H9 (cell line): ENCODE data around the gene UBTF. TPM values are rescaled to one million over a fixed set of nuclear protein-coding genes. Genes with fewer than 3 reads are reported as not detected.

Experiments
- DNase-seq: peaks from one replicate; pipeline ENCODE4 v3.0.0-alpha.2; 2017
- H2AFZ ChIP-seq: one replicate; pipeline ENCODE4 v1.6.1; 2013; ENCODE audit warnings: mild to moderate bottlenecking, low read length, control low read depth, moderate library complexity
- H2AK5ac ChIP-seq: 2 replicates; pipeline ENCODE4 v1.6.1; 2013; ENCODE audit warnings: low read length, control low read depth, mixed read lengths; ENCODE audit not compliant: insufficient read length
- H2BK120ac ChIP-seq: one replicate; pipeline ENCODE4 v1.6.1; 2013; ENCODE audit warnings: low read depth, mild to moderate bottlenecking, low read length, control low read depth, inconsistent platforms; ENCODE audit not compliant: poor library complexity, severe bottlenecking
- H2BK12ac ChIP-seq: 2 replicates; pipeline ENCODE4 v1.6.1; 2013; ENCODE audit warnings: low read length, control low read depth, mixed read lengths, low read depth; ENCODE audit not compliant: insufficient read length
- H2BK15ac ChIP-seq: 2 replicates; pipeline ENCODE4 v1.6.1; 2013; ENCODE audit warnings: low read depth, low read length, control low read depth
- H2BK20ac ChIP-seq: one replicate; pipeline ENCODE4 v1.6.1; 2013; ENCODE audit warnings: low read depth, mild to moderate bottlenecking, low read length, control low read depth, inconsistent platforms; ENCODE audit not compliant: poor library complexity, severe bottlenecking
- H2BK5ac ChIP-seq: 2 replicates; pipeline ENCODE4 v1.6.1; 2013; ENCODE audit warnings: low read length, control low read depth, mixed read lengths; ENCODE audit not compliant: insufficient read length
- H3K14ac ChIP-seq: 2 replicates; pipeline ENCODE4 v1.6.1; 2013; ENCODE audit warnings: low read length, control low read depth; ENCODE audit not compliant: insufficient read depth
- H3K18ac ChIP-seq: 2 replicates; pipeline ENCODE4 v1.6.1; 2013; ENCODE audit warnings: low read depth, mild to moderate bottlenecking, mixed read lengths, low read length, control low read depth; ENCODE audit not compliant: insufficient read length
- H3K23ac ChIP-seq: 2 replicates; pipeline ENCODE4 v1.6.1; 2013; ENCODE audit warnings: low read length, control low read depth, mixed read lengths, low read depth; ENCODE audit not compliant: insufficient read length
- H3K23me2 ChIP-seq: 2 replicates; pipeline ENCODE4 v1.6.1; 2013; ENCODE audit warnings: low read depth, mild to moderate bottlenecking, mixed read lengths, low read length, control low read depth; ENCODE audit not compliant: insufficient read length, poor library complexity, severe bottlenecking
- H3K27ac ChIP-seq: 2 replicates; pipeline ENCODE4 v1.5.1; 2013; ENCODE audit warnings: low read length, control low read depth, mixed read lengths, low read depth; ENCODE audit not compliant: insufficient read length
- H3K27me3 ChIP-seq: 2 replicates; pipeline ENCODE4 v1.6.1; 2013; ENCODE audit warnings: low read length, control low read depth, inconsistent platforms; ENCODE audit not compliant: insufficient read depth
- H3K4ac ChIP-seq: 2 replicates; pipeline ENCODE4 v1.6.1; 2013; ENCODE audit warnings: low read depth, mild to moderate bottlenecking, control low read depth, inconsistent platforms, low read length, moderate library complexity
- H3K4me1 ChIP-seq: 2 replicates; pipeline ENCODE4 v1.6.1; 2013; ENCODE audit warnings: low read length, control low read depth, inconsistent platforms; ENCODE audit not compliant: insufficient read depth
- H3K4me2 ChIP-seq: 2 replicates; pipeline ENCODE4 v1.6.1; 2013; ENCODE audit warnings: low read length, control low read depth, mixed read lengths; ENCODE audit not compliant: insufficient read length, insufficient read depth
- H3K56ac ChIP-seq: 2 replicates; pipeline ENCODE4 v1.6.1; 2013; ENCODE audit warnings: low read depth, mild to moderate bottlenecking, mixed read lengths, low read length, control low read depth; ENCODE audit not compliant: insufficient read length
- H3K79me1 ChIP-seq: 2 replicates; pipeline ENCODE4 v1.6.1; 2013; ENCODE audit warnings: low read depth, mild to moderate bottlenecking, moderate library complexity, low read length, control low read depth, inconsistent platforms; ENCODE audit not compliant: insufficient read depth, poor library complexity, severe bottlenecking
- H3K79me2 ChIP-seq: 2 replicates; pipeline ENCODE4 v1.6.1; 2013; ENCODE audit warnings: low read length, control low read depth, inconsistent platforms; ENCODE audit not compliant: insufficient read depth
- H3K9ac ChIP-seq: 2 replicates; pipeline ENCODE4 v1.6.1; 2013; ENCODE audit warnings: low read length, control low read depth, mixed read lengths; ENCODE audit not compliant: insufficient read length; ENCODE audit errors: extremely low read depth
- H3K9me3 ChIP-seq: one replicate; pipeline ENCODE4 v1.6.1; 2013; ENCODE audit warnings: low read depth, low read length, inconsistent platforms; ENCODE audit not compliant: control insufficient read depth
- H3T11ph ChIP-seq: one replicate; pipeline ENCODE4 v1.6.1; 2013; ENCODE audit warnings: mild to moderate bottlenecking, low read length, control low read depth, inconsistent platforms
- H4K20me1 ChIP-seq: one replicate; pipeline ENCODE4 v1.6.1; 2013; ENCODE audit not compliant: control insufficient read depth, insufficient read length, insufficient read depth
- H4K5ac ChIP-seq: 2 replicates; pipeline ENCODE4 v1.6.1; 2013; ENCODE audit warnings: low read depth, mild to moderate bottlenecking, mixed read lengths, low read length, control low read depth; ENCODE audit not compliant: insufficient read length
- H4K8ac ChIP-seq: replicated peaks from 2 replicates; pipeline ENCODE4 v1.6.1; 2013; ENCODE audit warnings: low read length, control low read depth, mixed read lengths, low read depth; ENCODE audit not compliant: insufficient read length
- H4K91ac ChIP-seq: 2 replicates; pipeline ENCODE4 v1.6.1; 2013; ENCODE audit warnings: low read depth, mild to moderate bottlenecking, moderate library complexity, mixed read lengths, low read length, control low read depth; ENCODE audit not compliant: insufficient read length
- H3K27ac Mint-ChIP-seq, 3 experiments: 2 replicates in 2 of 3; 3 replicates in 1 of 3; pipeline ENCODE4 v1.8.0; 2020 to 2021; ENCODE audit warnings: mixed read lengths in 3 of 3, mild to moderate bottlenecking in 1 of 3, moderate library complexity in 1 of 3
- H3K27me3 Mint-ChIP-seq: 2 replicates; pipeline ENCODE4 v1.8.0; 2021; ENCODE audit warnings: low read depth, mild to moderate bottlenecking, moderate library complexity, mixed read lengths
- H3K36me3 Mint-ChIP-seq, 3 experiments: 2 replicates in 2 of 3; 3 replicates in 1 of 3; pipeline ENCODE4 v1.8.0; 2020 to 2021; ENCODE audit warnings: low read depth in 3 of 3, mixed read lengths in 3 of 3; ENCODE audit not compliant: insufficient read depth in 1 of 3
- H3K4me1 Mint-ChIP-seq, 2 experiments: 2 replicates each; pipeline ENCODE4 v1.8.0; 2020; ENCODE audit warnings: mixed read lengths in 2 of 2
- H3K4me3 Mint-ChIP-seq, 2 experiments: 2 replicates in 1 of 2; 3 replicates in 1 of 2; pipeline ENCODE4 v1.8.0; 2020 to 2021; ENCODE audit warnings: mild to moderate bottlenecking in 2 of 2, mixed read lengths in 2 of 2, moderate library complexity in 1 of 2
- H3K9me3 Mint-ChIP-seq, 2 experiments: 2 replicates in 1 of 2; 3 replicates in 1 of 2; pipeline ENCODE4 v1.8.0; 2020; ENCODE audit warnings: mild to moderate bottlenecking in 2 of 2, mixed read lengths in 2 of 2, moderate library complexity in 1 of 2
- CTCF ChIP-seq: fragments of 200-600 bp; sonication (generic); conservative IDR thresholded peaks from 3 replicates; pipeline ENCODE4 v1.8.0; 2021; ENCODE audit warnings: antibody characterized with exemption, mild to moderate bottlenecking
- WGBS: extraction: QIAGEN DNeasy Blood & Tissue Kit; methylation state at CpG from one replicate; pipeline ENCODE4 v1.1.7; 2013; ENCODE audit warnings: missing lambda C conversion rate, low lambda C conversion rate, mixed read lengths; ENCODE audit not compliant: insufficient read length; ENCODE audit errors: extremely low coverage; 5-methylcytosine and 5-hydroxymethylcytosine counted together
- total RNA-seq: library from RNA; stranded (reverse); gene quantifications from 2 replicates; pipeline ENCODE4 v1.2.1, GENCODE V29; 2021

Gene UBTF
- total RNA-seq, 1 experiment from 2014 or later, result 151 TPM

GRCh38 chr17:44236444-44236991 is 17.0 kb upstream of the UBTF start:
- no peak overlapping the region for H2AK5ac ChIP-seq
- no peak overlapping the region for H3T11ph ChIP-seq
- H3K79me2 ChIP-seq, result no peaks in the 10 kb centered on the region
- H3K4me1 ChIP-seq, result no peaks in the 10 kb centered on the region
- no peak overlapping the region for H3K27ac ChIP-seq
- no peak overlapping the region for H4K8ac ChIP-seq
- no peaks in the 10 kb centered on the region for H3K9me3 ChIP-seq
- H2BK120ac ChIP-seq, result no peak overlapping the region
- H3K27me3 ChIP-seq, result no peaks in the 10 kb centered on the region
- H3K23ac ChIP-seq, result no peak overlapping the region
- H4K91ac ChIP-seq, result no peak overlapping the region
- DNase-seq, result no peak
- WGBS, result no CpG with 5 or more reads among the region's 5 CpGs
- Mint-ChIP-seq H3K9me3 (peaks cover 3 to 8% of the 10 kb centered on the region in 2 experiments; a peak in 3 of 5 replicates), H3K4me1 (no peaks in the 10 kb centered on the region), H3K4me3 (no peak overlapping the region), H3K36me3 (peaks cover 0 to 4% (median 0%) of the 10 kb centered on the region in 3 experiments; a peak in 1 of 7 replicates), H3K27ac (no peak overlapping the region), H3K27me3 (peaks cover 10% of the 10 kb centered on the region)
- no peak overlapping the region for H3K56ac ChIP-seq
- no peak overlapping the region for H3K14ac ChIP-seq
- H3K4ac ChIP-seq, result no peak overlapping the region
- no peaks in the 10 kb centered on the region for H3K79me1 ChIP-seq
- H3K23me2 ChIP-seq, result no peaks in the 10 kb centered on the region
- H3K18ac ChIP-seq, result no peak overlapping the region
- H3K9ac ChIP-seq, result no peak overlapping the region
- H2BK5ac ChIP-seq, result no peak overlapping the region
- no peak overlapping the region for H2BK20ac ChIP-seq
- no peaks in the 10 kb centered on the region for H4K20me1 ChIP-seq
- TF ChIP-seq CTCF, result no peak
- no peak overlapping the region for H2BK15ac ChIP-seq
- no peak overlapping the region for H2AFZ ChIP-seq
- H2BK12ac ChIP-seq, result no peak overlapping the region
- H3K4me2 ChIP-seq, result no peak overlapping the region
- H4K5ac ChIP-seq, result no peak overlapping the region
